ENCODE measurements around the gene VGF.

The VGF gene

DNA sequence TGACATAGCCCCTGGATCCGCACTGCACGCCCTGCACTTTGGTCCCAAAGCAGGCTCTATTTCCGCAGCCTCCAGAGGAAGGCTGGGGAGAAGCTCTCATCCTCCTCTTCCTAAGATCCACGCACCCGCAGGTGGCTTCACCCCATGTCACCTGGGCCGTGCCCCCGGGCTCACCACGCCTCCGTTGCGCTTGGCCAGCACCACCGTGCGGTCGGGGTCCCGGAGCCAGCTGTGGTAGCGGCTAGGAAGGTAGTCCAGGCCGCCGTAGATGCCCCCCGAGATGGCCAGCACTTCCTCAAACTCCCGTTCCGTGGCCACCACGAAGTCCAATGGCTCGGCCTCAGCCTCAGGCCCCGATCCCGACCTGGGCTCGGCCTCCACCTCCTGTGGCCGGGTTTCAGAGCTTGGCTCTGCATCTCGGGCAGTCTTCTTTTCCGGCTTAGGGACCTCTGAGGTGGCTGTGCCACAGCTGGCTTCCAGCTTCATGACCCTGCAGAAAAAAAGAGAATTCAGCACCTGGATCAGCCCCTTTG, 9.0 kb upstream of the VGF start:
- TF ChIP-seq GABPA (IDR thresholded peaks at IDR 0.05; ENCODE audit: low read depth) (no peak), SPI1 (IDR thresholded peaks at IDR 0.05; ENCODE audit: borderline replicate concordance, low read depth) (0 out of 2 replicates have a peak, but pooled peaks have one; percentile 4)
- no peak overlapping the region for H3K4me3 ChIP-seq (replicated peaks; ENCODE audit: insufficient read depth, low read length)
- no peak for DNase-seq (ENCODE audit: low read depth in 1 of 2, low spot score in 1 of 2)
- H3K27ac ChIP-seq (replicated peaks), result no peak overlapping the region
- H3K27me3 ChIP-seq (ENCODE audit: insufficient read depth, poor library complexity, severe bottlenecking), result peaks cover 74% of the 10 kb centered on the region

DNA sequence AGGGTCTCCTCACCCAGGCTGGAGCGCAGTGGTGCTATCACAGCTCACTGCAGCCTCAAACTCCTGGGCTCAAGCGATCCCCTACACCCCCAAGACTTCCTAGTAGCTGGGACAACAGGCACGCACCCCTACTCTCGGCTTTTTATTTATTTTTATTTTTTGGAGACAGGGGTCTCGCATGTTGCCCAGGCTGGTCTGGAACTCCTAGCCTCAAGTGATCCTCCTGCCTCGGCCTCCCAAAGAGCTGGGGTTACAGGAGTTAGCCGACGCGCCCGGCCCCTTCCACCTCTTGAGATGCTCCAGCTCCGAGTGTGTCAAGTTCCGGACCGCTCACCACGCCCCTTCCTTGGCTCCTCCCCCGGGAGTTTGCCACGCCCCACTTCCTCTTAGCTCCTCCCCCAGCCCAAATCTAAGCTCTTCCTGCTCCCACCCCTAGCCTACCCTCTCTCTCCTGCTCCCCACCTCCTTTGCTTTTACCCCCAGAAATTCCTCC, 8.4 kb upstream of the VGF start:
- Histone ChIP-seq H3K27me3 (ENCODE audit: insufficient read depth, poor library complexity, severe bottlenecking) (peaks cover 80% of the 10 kb centered on the region), H3K4me3 (replicated peaks; ENCODE audit: insufficient read depth, low read length) (no peak overlapping the region; the same call in 1 of the 2 replicates), H3K27ac (replicated peaks) (no peak overlapping the region)
- peak; percentile 41 to 44 for DNase-seq (ENCODE audit: low read depth in 1 of 2, low spot score in 1 of 2)
- TF ChIP-seq GABPA (IDR thresholded peaks at IDR 0.05; ENCODE audit: low read depth), result no peak
- TF ChIP-seq REST (IDR thresholded peaks at IDR 0.05; ENCODE audit: insufficient replicate concordance, low read depth), result no peak
- TF ChIP-seq, protein P1, sequence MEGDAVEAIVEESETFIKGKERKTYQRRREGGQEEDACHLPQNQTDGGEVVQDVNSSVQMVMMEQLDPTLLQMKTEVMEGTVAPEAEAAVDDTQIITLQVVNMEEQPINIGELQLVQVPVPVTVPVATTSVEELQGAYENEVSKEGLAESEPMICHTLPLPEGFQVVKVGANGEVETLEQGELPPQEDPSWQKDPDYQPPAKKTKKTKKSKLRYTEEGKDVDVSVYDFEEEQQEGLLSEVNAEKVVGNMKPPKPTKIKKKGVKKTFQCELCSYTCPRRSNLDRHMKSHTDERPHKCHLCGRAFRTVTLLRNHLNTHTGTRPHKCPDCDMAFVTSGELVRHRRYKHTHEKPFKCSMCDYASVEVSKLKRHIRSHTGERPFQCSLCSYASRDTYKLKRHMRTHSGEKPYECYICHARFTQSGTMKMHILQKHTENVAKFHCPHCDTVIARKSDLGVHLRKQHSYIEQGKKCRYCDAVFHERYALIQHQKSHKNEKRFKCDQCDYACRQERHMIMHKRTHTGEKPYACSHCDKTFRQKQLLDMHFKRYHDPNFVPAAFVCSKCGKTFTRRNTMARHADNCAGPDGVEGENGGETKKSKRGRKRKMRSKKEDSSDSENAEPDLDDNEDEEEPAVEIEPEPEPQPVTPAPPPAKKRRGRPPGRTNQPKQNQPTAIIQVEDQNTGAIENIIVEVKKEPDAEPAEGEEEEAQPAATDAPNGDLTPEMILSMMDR (IDR thresholded peaks at IDR 0.05; ENCODE audit: insufficient read depth, low read length), result no peak
- no peak for TF ChIP-seq POLR2AphosphoS5 (IDR thresholded peaks at IDR 0.05; ENCODE audit: low read depth)
- TF ChIP-seq SPI1 (IDR thresholded peaks at IDR 0.05; ENCODE audit: borderline replicate concordance, low read depth), result peak; percentile 81

DNA sequence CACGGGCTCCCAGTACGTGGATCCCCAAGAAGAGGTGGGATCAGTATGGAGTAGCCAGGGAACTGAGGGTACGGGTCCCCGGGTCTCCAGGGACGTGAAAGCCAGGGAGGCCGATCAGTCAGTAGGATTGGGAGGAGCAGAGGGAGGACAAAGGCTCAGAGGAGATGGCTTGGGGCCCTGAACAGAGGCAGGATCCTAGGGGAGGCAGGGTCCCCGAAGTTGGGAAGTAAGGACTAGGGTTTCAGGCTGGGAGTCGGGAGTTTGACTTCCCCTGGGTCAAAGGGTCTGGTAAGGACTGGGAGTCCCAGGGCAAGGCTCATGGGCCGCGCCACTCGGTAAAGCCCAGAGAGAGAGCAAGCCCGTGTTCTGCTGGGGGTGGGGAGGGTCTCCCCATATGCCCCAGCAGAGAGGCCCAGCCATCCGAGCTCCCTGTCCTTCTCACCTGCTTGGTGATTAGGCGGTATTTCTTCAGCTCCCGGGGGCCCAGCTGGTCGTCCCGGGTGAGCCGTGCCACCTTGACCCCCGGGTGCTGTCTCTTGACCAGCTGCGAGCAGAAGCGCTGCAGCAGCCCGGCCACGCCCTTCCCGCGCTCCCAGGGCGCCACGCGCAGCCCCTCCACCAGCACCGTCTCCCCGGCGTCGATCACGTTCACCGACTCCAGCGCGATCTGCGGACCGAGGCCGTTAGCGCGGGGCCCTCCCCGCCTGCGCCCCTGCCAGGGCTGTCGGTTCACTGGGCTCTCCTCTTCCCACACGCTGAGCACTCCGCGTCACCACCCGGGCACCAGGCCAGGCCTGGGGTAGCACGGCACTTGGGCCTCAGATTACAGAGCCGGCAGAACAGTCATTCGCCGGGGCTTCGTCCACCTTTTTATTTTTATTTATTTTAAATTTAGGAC, 7.7 kb upstream of the VGF start:
- no peak for TF ChIP-seq REST (IDR thresholded peaks at IDR 0.05; ENCODE audit: insufficient replicate concordance, low read depth)
- TF ChIP-seq SPI1 (IDR thresholded peaks at IDR 0.05; ENCODE audit: borderline replicate concordance, low read depth), result no peak
- no peak for TF ChIP-seq GABPA (IDR thresholded peaks at IDR 0.05; ENCODE audit: low read depth)
- TF ChIP-seq POLR2AphosphoS5 (IDR thresholded peaks at IDR 0.05; ENCODE audit: low read depth), result no peak
- TF ChIP-seq, protein P1 (IDR thresholded peaks at IDR 0.05; ENCODE audit: insufficient read depth, low read length), result no peak
- Histone ChIP-seq H3K27me3 (ENCODE audit: insufficient read depth, poor library complexity, severe bottlenecking) (peaks cover 84% of the 10 kb centered on the region), H3K27ac (replicated peaks) (no peak overlapping the region)

More for the DNA sequence above, 7.7 kb upstream of the VGF start:
- no peak for DNase-seq (ENCODE audit: low read depth in 1 of 2, low spot score in 1 of 2)
- no peak overlapping the region; the same call in 1 of the 2 replicates for H3K4me3 ChIP-seq (replicated peaks; ENCODE audit: insufficient read depth, low read length)
